ENCODE results near the gene MUC12.
A peak's percentile ranks its signal among the peaks of the same experiment; 100 is the strongest.
"Not testable (repeated sequence)": the region's sequence is repeated elsewhere in the genome, so short reads cannot be mapped to it uniquely, and the experiment has no call there.

MUC12 gene

DNA sequence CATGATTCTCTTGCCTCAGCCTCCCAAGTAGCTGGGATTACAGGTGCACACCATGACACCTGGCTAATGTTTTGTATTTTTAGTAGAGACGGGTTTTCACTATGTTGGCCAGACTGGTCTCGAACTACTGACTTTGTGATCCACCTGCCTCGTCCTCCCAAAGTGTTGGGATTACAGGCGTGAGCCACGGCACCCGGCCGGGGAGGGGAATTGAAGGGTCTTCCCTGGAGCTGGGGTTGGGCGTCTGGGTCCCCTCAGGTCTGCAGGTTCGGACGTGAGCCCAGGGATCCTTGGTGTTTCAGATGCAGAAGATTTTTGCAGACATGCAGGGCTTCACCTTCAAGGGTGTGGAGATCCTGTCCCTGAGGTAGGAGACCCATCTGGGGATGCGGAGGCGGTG, 6.0 kb upstream of the MUC12 start:
- no peak for DNase-seq

DNA sequence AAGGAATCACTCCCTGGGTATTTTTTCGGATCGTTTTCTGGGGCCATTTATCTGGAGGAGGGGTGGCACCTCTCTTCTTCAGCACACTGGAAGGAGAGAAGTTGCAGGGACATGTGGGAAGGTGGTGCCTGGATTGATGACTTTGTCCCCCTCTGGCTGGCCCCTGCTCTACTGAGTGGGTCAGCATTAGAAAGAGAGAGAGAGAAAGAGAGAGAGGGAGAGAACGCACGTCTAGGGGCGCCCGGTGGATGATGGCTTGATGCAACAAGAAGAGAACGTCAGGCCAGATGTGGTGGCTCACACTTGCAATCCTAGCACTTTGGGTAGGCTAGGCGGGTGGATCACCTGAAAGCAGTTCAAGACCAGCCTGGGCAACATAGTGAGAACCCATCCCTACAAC, 5.5 kb upstream of the MUC12 start:
- DNase-seq = no peak

DNA sequence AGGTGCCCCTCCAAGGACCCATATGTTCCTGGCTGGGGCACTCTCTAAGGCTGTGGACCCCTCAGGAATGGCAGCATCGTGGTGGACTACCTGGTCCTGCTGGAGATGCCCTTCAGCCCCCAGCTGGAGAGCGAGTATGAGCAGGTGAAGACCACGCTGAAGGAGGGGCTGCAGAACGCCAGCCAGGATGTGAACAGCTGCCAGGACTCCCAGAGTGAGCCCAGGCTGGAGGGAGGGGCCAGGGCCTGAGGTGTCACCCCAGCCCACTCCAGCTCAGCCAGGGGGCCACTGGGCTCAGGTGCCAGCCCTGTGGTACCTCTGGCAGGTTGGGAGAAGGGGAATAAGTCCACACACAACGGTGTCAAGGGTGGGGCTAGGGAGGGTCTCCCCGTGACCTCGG, 4.7 kb upstream of the MUC12 start:
- no peak for DNase-seq

DNA sequence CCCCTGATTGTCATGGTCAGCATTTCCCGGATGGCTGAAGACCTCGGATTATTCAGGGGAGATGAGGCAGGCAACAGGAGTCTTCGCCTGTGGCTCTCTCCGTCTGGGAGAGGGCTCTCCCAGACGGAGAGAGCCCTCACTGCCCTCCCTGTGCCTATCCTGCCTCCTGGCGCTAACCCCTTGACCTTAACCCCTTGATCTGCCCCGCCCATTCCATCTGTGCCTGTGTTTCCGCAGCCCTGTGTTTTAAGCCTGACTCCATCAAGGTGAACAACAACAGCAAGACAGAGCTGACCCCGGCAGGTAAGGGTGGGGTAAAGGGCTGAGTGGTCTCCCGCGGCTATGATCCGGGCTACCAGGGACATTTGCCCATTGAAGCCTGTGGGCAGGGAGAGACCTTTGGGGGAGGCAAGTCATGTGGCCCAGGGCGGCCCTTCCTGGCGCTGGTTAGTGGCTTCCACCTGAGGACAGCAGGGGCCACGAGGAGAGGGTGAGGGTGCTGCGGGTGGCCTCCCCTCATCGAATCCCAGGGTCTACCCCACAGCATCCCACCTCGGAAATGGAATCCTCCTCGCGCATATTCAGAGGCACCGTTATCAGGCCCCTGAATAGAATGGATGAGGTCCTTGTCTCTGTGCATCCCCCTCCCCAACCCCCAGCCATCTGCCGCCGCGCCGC, 4.2 kb upstream of the MUC12 start:
- DNase-seq = no peak

DNA sequence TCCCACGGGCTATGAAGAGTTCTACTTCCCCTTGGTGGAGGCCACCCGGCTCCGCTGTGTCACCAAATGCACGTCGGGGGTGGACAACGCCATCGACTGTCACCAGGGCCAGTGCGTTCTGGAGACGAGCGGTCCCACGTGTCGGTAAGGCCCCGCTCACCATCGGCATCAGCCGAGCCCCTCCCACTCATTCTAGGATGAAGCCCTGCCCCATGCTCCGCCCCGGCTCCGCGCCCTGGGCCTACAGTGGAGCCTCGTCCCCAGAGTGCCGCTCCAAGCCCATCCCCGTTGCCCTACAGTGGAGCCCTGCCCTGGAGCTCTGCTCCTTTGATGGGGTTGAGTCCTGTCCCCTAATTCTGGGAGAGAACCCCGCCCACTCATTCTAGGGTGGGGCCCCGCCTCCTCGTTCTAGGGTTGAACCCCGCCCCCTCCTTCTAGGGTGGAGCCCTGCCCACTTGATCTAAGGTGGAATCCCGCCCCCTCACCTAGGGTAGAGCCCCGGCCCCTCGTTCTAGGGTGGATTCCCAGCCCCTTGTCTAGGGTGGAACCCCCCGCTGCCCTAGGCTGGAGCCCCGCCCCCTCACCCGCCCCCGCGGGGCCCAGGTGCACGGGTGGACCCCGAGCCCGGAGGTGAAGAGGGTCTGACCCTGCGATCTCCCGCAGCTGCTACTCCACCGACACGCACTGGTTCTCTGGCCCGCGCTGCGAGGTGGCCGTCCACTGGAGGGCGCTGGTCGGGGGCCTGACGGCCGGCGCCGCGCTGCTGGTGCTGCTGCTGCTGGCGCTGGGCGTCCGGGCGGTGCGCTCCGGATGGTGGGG, 3.4 kb upstream of the MUC12 start:
- peak; percentile 66 for DNase-seq

DNA sequence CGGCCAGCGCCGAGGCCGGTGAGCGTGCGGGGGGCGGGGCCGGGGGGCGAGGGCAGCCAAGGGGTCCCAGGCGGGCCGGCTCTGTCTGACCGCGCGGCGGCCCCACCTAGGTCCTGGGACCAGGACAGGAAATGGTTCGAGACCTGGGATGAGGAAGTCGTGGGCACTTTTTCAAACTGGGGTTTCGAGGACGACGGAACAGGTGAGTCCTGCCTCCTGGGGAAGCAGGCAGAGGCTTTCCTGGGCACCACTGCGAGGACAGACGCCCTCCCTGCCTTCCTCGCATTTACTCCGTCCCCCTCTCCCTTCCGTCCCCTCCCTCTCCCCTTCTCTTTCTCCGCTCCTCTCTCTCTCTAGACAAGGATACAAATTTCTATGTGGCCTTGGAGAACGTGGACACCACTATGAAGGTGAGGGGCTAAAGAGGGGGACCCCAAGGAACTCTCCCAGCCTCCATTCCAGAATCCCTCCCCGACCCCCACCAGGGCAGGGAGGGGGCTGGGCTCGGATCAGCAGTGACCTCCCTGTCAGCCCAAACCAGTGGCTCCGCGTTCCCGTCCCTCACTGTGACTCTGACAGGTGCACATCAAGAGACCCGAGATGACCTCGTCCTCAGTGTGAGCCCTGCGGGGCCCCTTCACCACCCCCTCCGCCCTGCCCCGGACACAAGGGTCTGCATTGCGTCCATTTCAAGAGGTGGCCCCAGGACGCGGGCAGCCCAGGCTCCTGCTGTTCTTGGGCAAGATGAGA, 2.6 kb upstream of the MUC12 start:
- no peak for DNase-seq

DNA sequence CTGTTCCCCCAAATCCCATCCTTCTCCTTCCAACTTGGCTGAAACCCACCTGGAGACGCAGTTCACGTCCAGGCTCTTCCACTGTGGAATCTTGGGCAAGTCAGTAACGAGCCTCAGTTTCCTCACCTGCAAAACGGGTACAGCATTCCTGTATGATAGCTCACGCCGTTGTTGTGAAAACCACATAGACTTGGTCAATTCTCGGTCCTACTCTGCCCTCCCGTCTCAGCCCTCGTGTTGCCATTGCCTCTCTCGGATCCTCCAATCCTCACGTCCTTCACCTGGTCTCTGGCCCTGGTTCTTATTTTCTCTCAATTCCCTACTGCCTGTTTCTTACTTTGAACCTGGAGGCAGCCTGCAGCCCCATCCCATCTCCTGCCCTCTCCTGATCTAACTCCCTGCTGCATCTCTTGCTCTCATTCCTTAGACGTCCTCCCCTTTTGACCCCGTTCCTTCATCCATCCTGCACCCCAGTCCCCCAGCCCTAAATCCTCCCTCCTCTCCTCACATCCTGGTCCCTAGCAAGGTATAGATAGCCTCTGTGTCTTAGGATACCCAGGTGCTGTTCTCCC, 2.0 kb upstream of the MUC12 start:
- DNase-seq = no peak

DNA sequence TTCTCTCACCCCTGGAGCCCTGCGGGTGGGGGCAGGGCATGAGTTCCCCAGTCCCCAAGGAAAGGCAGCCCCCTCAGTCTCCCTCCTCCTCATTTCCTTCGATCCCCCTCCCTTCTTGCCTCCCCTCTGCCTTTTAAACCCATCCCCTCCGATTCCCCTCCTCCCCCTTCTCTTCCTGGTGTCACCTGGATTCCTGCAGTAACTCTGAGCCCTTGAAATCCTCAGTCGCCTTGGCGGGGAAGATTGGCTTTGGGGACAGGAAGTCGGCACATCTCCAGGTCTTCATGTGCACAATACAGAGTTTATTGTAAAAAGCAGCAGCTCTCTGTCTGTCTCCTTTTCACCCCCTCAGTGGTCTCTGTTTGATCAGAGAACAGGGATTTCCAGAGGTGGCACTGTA, 1.3 kb upstream of the MUC12 start:
- no peak for DNase-seq

DNA sequence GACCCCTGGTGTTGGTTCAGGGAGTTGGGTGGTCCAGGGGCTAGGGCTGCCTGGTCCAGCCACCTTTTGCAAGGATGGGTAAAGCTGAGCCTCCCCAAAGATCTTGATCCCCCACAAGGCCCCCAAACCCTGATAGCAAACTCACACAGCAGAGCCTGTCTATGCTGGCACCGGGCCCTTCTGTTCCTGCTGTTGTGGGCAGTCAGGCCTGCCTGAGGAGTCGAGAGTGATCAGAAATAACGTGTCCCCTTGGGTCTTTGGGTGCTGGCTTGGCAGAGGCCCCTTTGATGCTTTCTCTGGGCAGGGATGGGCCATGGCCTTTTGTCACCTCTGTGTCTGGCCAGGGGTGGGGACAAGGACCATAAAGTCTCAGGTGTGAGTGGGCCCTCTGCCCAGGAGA, 715 bp upstream of the MUC12 start:
- DNase-seq = no peak

DNA sequence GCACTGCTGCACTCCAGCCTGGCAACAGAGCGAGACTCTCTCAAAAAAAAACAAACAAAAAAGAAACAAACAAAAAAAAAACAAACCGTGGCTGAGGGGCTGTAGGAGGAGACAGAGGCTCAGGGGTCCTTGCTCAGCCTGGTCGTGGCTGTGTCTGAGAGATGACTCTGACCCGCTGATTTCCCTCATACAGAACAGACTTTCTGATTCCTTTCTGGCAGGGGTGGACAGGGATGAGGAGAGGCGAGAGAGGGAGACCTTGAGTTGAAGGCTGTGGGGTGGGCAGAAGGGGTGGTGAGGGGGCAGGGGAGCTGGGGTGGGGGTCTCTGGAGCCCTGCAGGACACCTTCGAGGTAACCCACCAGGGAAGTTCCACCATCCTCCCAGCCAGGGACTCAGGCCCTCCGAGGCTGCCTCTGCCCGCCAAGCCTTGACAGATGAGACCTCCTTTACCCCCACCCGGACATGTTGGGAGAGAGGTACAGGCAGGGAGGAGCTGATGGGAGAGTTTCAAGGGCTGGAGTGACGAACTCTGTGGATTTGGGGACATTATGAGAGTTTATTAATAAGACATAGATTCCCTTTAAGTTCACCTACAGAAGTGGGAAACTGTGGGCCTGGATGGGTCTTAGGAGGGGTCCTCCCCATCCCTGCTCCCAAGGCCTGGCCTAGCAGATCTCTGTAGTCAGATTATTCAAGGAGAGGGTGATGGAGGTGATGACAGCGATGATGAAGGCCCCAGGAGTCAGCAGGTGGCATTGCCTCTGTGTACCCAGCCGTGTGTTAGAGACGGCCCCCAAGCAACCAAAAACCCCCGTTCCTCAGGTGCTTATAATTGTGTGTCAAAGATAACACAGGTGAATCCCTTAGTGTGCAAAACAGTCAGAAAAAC, 2.0 kb downstream of the MUC12 start:
- DNase-seq = no peak

DNA sequence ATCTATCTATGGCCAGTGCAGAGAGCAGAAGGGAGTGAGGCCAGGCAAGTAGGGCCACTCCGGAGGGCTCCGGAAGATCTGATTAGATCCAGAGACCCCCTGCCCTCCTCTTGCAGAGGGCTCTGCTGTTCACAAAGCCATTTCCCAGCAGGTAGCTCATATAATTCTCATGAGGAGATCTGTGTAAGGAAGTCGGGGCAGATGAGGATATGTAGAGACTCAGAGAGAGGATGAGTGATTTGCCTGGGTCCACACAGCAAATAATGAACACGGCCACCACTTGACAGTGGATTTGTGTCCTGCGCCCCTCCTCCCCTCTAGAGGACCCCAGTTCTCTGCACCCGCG, 2.6 kb downstream of the MUC12 start:
- DNase-seq = no peak

DNA sequence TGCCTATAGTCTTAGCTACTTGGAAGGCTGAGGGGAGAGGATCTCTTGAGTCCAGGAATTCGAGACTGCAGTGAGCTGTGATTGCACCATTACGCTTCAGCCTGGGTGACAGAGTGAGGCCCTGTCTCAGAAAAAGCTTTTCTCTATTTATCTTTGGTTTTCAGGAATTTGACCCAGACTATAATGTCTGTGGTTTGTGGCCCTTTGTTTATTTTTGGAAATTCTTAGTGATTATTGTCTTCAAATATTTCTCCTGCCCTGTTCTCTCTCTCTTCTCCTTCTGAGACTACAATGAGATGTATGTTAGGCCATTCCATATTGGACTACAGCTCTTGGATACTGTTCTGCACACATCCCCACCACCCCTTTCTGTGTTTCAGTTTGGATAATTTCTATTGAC, 4.7 kb downstream of the MUC12 start:
- peak; percentile 45 for DNase-seq

DNA sequence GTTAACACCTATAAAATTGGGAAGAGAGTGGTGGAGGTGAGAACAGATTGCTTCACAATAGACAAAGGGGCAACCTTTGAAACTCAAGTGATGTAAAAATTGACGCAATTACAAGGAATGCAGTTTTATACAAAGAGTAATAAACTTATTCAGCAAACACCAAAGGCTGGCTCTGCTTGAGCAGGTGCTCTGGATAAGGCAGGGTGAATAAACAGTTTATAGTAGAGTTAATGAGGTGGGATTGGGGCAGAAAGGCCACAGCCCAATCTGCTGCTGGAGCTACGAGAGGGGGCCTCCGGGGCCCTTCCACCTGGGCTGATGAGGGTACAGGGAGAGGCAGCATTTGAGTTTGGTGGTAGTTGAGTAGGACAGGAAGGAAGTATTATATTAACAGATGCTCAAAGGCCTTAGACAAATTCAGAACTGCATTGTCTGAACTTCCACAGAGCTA, 6.0 kb downstream of the MUC12 start:
- DNase-seq = no peak

DNA sequence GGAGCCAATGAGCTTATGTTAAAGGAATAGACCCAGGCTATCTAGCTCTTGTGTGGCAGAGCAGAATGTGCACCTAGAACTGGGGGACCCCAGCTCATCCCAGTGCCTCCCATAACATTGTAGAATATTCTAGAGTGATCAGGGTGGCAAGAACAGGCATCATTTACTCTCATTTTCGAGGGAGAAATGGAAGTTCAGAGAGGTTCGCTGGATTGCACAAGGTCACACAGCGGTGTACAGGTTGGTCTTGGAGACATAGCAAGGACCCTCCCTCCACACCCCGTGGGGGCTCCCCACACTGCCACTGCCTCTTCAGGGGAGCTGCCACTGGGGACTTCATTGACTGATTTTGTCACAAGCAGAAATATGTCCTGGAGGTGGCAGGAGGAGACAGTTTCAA, 8.9 kb downstream of the MUC12 start:
- DNase-seq = no peak

DNA sequence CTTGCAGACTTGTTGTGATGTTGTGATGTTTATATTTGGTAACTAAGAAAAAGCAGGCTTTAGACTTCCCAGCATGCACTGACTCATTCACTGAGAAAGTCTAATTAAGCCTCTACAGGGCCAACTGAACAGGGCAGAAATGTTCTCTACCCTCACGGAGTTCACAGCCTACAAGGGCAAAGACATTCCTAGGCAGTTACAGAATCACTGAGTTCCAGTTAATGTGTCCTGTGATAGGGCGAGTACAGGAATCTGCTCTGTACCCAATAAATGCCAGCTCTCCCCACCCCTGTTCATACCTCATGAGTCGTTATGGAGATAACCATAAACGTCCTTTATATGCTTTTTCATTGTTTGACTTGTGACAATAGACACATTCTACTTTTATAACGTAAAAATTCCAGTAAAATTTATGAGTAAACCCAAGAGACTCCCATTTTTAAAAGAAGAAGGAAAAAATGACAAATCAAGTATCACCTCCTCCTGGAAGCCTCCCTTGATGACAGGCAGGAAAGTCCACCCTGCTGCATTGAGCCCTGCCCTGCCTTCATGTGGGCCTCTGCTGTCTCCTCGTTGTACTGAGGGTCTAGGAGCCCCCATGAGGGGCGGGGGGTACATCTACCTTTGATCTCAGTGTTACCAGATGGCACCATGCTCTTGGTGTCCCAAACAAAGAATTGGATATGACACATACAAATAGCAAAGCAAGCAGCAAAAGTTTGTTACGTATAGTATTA, 14.3 kb downstream of the MUC12 start:
- DNase-seq = peak; percentile 39

DNA sequence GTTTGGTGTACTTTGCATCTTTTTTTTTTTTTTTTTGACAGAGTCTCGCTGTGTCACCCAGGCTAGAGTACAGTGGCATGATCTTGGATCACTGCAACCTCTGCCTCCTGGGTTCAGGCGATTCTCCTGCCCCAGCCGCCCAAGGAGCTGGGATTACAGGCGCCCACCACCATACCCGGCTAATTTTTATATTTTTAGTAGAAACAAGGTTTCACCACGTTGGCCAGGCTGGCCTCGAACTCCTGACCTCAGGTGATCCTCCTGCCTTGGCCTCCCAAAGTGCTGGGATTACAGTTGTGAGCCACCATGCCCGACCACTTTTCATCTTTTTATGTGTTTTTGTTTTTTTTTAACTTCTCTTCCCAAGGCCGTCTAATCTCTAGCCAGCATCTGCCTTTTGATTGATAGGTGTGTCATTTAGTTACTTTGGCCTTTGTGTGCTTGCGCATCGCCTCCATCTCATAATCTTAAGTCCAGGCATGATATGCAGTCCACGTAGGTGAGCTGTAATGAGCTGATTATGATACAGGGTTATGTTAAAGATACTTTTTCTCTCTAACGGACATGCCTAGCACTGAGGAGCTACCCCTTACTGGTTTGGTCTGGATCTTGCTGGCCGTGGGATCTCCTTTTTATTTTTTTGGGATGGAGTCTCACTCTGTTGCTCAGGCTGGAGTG, 15.0 kb downstream of the MUC12 start:
- not testable (repeated sequence) for DNase-seq

DNA sequence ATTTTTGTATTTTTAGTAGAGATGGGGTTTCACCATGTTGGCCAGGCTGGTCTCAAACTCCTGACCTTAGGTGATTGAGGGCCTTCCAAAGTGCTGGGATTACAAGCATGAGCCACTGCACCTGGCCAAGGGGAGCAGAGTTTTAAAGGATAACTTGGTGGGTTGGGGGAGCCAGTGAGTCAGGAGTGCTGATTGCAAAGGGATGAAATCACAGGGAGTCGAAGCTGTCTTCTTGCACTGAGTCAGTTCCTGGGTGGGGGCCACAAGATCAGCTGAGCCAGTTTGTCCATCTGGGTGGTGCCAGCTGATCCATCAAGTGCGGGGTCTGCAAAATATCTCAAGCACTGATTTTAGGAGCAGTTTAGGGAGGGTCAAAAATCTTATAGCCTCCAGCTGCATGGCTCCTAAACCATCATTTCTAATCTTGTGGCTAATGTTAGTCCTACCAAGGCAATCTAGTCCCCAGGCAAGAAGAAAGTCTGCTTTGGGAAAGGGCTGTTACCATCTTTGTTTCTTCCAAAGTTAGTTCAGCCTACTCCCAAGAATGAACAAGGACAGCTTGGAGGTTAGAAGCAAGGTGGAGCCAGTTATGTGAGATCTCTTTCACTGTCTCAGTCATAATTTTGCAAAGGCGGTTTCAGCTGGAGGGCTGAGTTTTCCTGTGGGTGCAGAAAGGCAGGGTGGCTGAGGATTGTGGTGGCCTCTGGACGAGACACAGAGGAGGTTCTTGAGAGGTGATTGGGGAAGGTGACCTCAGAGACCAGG, 15.8 kb downstream of the MUC12 start:
- not testable (repeated sequence) for DNase-seq

DNA sequence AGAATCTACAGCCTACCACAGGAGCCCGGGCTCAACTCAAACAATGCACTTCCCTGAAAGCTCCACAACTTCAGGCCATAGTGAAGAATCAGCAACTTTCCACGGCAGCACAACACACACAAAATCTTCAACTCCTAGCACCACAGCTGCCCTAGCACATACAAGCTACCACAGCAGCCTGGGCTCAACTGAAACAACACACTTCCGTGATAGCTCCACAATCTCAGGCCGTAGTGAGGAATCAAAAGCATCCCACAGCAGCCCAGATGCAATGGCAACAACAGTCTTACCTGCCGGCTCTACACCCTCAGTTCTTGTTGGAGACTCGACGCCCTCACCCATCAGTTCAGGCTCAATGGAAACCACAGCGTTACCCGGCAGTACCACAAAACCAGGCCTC, 22.3 kb downstream of the MUC12 start:
- no peak for DNase-seq

DNA sequence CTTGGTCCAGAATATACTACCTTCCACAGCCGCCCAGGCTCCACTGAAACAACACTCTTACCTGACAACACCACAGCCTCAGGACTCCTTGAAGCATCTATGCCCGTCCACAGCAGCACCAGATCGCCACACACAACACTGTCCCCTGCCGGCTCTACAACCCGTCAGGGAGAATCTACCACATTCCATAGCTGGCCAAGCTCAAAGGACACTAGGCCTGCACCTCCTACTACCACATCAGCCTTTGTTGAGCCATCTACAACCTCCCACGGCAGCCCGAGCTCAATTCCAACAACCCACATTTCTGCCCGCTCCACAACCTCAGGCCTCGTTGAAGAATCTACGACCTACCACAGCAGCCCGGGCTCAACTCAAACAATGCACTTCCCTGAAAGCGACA, 22.9 kb downstream of the MUC12 start:
- not testable (repeated sequence) for DNase-seq

DNA sequence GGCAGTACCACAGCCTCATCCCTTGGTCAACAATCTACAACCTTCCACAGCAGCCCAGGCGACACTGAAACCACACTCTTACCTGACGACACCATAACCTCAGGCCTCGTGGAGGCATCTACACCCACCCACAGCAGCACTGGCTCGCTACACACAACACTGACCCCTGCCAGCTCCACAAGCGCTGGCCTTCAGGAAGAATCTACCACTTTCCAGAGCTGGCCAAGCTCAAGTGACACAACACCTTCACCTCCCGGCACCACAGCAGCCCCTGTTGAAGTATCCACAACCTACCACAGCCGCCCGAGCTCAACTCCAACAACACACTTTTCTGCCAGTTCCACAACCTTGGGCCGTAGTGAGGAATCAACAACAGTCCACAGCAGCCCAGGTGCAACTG, 25.3 kb downstream of the MUC12 start:
- not testable (repeated sequence) for DNase-seq
